Stomach (tissue), 4 donors: ENCODE results near the gene ANKRD40CL.

ENCODE experiments used
- CTCF ChIP-seq, 7 experiments: fragments of 450-650 bp in 4 of 7; fragments of 200-600 bp in 3 of 7; sonication (generic) in 3 of 7; IDR thresholded peaks; one replicate each; pipeline ENCODE4 v1.5.1; 2016 to 2019; ENCODE audit warnings: antibody characterized with exemption in 7 of 7, control low read depth in 2 of 7, mild to moderate bottlenecking in 1 of 7
- EP300 ChIP-seq: sonication (generic); formaldehyde crosslinking; IDR thresholded peaks from one replicate; pipeline ENCODE4 v1.6.1; 2017; ENCODE audit warnings: antibody characterized with exemption
- POLR2A ChIP-seq, 4 donors: fragments of 450-650 bp; IDR thresholded peaks; one replicate each; pipeline ENCODE4 v1.6.1; 2016; ENCODE audit warnings: antibody characterized with exemption in 4 of 4, control low read depth in 2 of 4, mild to moderate bottlenecking in 1 of 4, moderate library complexity in 1 of 4
- POLR2AphosphoS5 ChIP-seq, 3 donors: sonication (generic); formaldehyde crosslinking; IDR thresholded peaks; one replicate each; pipeline ENCODE4 v1.6.1; 2016; ENCODE audit warnings: antibody characterized with exemption in 3 of 3

DNA sequence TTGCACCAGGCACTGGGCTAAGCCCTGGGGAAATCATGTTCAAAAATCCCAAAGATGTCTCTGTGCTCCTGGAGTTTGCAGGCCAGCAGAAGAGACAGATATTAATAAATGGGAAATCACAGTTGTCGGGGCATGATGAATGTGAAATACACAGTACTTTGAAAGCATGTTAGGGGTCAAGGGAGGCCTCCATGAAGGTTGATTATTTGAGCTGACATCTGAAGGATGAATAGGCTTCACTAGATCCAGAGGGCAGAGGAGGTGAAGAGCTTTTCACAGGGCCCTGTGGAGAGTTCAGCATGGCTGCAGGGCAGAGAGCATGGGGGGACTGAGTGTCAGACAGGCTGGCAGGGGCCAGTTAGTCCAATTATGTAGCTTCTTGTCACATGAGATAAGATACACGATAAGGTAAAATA lies 2.6 kb downstream of the ANKRD40CL start:
- no peak for TF ChIP-seq POLR2AphosphoS5 (IDR thresholded peaks at IDR 0.05)
- TF ChIP-seq EP300, result no peak
- no peak for TF ChIP-seq CTCF (IDR thresholded peaks at IDR 0.05)
- no peak for TF ChIP-seq POLR2A (IDR thresholded peaks at IDR 0.05)
